ENCODE measurements around the gene PBX2. TPM values are rescaled to one million over a fixed set of nuclear protein-coding genes. Genes with fewer than 3 reads are reported as not detected.

Gene PBX2
- total RNA-seq, 1 experiment from 2014 or later = 84.0 TPM

DNA sequence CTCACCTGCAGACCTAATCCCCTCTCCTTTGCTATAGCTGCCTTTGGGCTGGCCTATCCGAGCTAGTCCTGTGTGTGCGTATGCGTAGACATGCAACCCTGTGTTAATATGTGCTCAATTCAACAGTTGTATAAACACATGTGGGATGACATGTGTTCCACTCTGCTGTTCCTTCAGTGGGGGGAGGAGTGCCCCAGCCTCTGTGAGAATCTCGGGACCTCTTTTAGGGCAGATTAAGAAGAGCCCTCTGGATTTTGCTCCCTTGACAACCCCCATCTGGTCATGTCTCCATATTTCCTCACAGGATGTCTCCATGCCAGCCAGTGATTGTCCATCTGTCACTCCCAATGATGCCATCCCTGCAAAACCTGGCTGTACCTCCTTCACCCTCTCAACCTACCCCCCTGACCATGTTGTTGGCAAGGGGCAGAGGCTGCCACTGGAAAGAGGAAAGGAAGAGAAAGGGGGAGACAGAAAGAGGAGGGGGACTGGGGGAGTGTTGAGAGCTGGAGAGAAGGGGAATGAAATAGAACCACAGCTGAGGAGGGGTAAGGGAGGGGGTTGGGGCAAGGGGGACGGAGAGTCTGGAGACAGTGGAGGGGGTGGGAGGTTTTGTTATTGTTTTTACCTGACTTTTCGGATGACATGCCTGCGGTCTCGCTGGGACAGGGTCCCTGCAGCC, 38.7 kb downstream of the PBX2 start:
- H3K27me3 ChIP-seq (replicated peaks; ENCODE audit: insufficient read depth, low read depth, low read length, poor library complexity) = no peaks in the 10 kb centered on the region
- no peaks in the 10 kb centered on the region for H3K9me3 ChIP-seq (ENCODE audit: low read depth, low read length, poor library complexity, severe bottlenecking)
- peaks cover 24% of the 10 kb centered on the region for H3K4me1 ChIP-seq (ENCODE audit: insufficient read depth, low read length, poor library complexity, severe bottlenecking)
- no peak for DNase-seq (ENCODE audit: low spot score)
- H3K36me3 ChIP-seq (ENCODE audit: insufficient read depth, low read length, poor library complexity, severe bottlenecking) = peaks cover 6% of the 10 kb centered on the region
- H3K27ac ChIP-seq (ENCODE audit: low read depth, low read length, poor library complexity, severe bottlenecking) = no peak overlapping the region
- TF ChIP-seq, protein P1, sequence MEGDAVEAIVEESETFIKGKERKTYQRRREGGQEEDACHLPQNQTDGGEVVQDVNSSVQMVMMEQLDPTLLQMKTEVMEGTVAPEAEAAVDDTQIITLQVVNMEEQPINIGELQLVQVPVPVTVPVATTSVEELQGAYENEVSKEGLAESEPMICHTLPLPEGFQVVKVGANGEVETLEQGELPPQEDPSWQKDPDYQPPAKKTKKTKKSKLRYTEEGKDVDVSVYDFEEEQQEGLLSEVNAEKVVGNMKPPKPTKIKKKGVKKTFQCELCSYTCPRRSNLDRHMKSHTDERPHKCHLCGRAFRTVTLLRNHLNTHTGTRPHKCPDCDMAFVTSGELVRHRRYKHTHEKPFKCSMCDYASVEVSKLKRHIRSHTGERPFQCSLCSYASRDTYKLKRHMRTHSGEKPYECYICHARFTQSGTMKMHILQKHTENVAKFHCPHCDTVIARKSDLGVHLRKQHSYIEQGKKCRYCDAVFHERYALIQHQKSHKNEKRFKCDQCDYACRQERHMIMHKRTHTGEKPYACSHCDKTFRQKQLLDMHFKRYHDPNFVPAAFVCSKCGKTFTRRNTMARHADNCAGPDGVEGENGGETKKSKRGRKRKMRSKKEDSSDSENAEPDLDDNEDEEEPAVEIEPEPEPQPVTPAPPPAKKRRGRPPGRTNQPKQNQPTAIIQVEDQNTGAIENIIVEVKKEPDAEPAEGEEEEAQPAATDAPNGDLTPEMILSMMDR (conservative IDR thresholded peaks at IDR 0.05; ENCODE audit: low read depth, low read length) = no peak
- TF ChIP-seq EZH2 (IDR thresholded peaks at IDR 0.05; ENCODE audit: borderline replicate concordance, low read depth, low read length, poor library complexity, severe bottlenecking) = no peak
- intact Hi-C loops (cut with micrococcal nuclease; ENCODE audit: unreplicated experiment) = no loop called here
- ChIA-PET CTCF (no interaction called here), POLR2A (ENCODE audit: low non-redundant PET) (no interaction called here)
- no peak overlapping the region for H3K4me3 ChIP-seq (ENCODE audit: low read depth, low read length, poor library complexity, severe bottlenecking)
- no TSS peak for BruUV-seq (replicated peaks)

DNA sequence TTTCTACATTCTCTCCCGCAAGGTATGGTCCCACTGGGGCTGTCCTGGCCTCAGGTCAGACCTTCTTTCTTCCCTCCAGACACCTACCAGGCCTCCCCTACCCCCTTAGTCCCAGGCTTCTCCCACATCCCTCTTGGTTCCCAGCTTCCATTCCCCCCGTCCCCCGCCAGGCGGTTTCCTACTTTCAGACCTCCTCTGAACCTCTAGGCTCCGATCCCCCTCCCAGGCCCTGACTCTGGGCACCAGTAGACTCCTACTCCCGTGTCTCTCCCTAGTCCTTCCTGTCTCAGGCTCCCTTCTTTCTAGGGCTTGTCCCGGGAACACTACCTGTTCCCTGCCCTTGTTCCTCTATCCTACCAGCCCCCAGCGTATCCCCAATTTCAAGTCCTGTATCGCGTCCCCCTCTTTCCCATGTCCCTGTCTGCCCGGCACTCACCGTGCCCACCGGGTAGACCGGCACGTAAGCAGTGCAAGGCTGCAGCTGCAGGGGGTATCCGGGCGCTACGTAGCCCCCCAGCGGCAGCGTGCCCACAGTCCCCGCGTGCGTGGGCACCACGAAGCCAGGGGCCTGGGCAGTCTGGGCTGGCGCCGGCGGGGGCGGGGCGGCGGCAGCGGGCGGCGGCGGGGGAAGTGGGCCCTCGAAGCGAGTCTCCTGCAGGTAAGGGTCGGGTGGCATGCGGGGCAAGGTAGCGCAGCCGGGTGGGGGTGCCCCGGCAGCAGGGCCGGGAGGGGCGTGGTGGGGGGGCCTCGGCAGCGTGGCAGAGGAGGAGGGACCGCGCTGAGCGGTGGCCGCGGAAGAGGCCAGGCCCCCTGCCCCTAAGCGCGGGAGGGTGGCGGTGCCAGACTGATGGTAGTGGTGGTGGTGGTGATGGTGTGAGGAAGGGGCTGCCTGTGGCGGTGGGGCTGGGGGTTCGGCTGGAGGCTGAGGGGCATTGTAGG, 39.8 kb downstream of the PBX2 start:
- Histone ChIP-seq H3K36me3 (ENCODE audit: insufficient read depth, low read length, poor library complexity, severe bottlenecking) (no peaks in the 10 kb centered on the region), H3K4me1 (ENCODE audit: insufficient read depth, low read length, poor library complexity, severe bottlenecking) (peaks cover 22% of the 10 kb centered on the region), H3K27me3 (replicated peaks; ENCODE audit: insufficient read depth, low read depth, low read length, poor library complexity) (no peaks in the 10 kb centered on the region), H3K9me3 (ENCODE audit: low read depth, low read length, poor library complexity, severe bottlenecking) (no peaks in the 10 kb centered on the region), H3K4me3 (ENCODE audit: low read depth, low read length, poor library complexity, severe bottlenecking) (no peak overlapping the region), H3K27ac (ENCODE audit: low read depth, low read length, poor library complexity, severe bottlenecking) (no peak overlapping the region)
- POLR2A ChIA-PET (ENCODE audit: low non-redundant PET) = no interaction called here
- no TSS peak for BruUV-seq (replicated peaks)
- TF ChIP-seq EZH2 (IDR thresholded peaks at IDR 0.05; ENCODE audit: borderline replicate concordance, low read depth, low read length, poor library complexity, severe bottlenecking) = no peak
- TF ChIP-seq, protein P1 (conservative IDR thresholded peaks at IDR 0.05; ENCODE audit: low read depth, low read length) = no peak
- intact Hi-C loops (cut with micrococcal nuclease; ENCODE audit: unreplicated experiment) = no loop called here
- no peak for DNase-seq (ENCODE audit: low spot score)
- CTCF ChIA-PET = no interaction called here

DNA sequence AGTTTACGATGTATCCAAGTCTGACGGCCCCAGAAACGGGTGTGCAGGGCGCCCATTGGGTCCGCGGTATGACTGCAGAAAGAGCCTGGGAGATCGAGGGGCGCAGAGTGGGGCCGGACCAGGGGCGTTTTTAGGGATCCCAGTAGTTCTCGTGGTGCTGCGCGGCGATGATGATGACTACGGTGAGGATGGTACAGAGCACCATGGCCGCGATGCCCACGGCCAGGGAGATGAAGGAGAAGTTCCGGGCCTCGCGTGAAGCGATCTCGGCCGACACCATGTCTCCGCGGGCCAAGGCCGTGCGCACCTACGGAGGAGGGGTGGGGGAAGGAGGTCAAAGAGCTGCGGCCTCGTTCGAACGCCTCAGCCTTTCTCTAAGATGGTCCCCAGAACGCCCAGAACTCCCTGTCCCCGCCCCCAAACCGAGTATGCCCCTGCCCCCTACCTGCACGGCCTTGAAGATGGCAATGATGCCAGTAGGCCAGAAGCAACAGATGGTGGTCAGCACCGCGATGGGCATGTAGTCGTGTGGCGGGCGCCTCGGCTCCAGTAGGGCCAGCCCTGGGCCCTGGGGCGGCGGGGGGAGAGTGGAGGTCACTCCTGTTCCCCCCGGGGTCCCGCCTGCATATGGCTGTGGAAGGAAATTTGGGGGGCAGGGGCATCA, 40.8 kb downstream of the PBX2 start:
- no peak for DNase-seq (ENCODE audit: low spot score)
- CTCF ChIA-PET = no interaction called here
- no TSS peak for BruUV-seq (replicated peaks)
- Histone ChIP-seq H3K27ac (ENCODE audit: low read depth, low read length, poor library complexity, severe bottlenecking) (no peak overlapping the region), H3K4me3 (ENCODE audit: low read depth, low read length, poor library complexity, severe bottlenecking) (no peak overlapping the region), H3K36me3 (ENCODE audit: insufficient read depth, low read length, poor library complexity, severe bottlenecking) (no peaks in the 10 kb centered on the region), H3K27me3 (replicated peaks; ENCODE audit: insufficient read depth, low read depth, low read length, poor library complexity) (no peaks in the 10 kb centered on the region), H3K9me3 (ENCODE audit: low read depth, low read length, poor library complexity, severe bottlenecking) (no peaks in the 10 kb centered on the region), H3K4me1 (ENCODE audit: insufficient read depth, low read length, poor library complexity, severe bottlenecking) (peaks cover 17% of the 10 kb centered on the region)
- intact Hi-C loops (cut with micrococcal nuclease; ENCODE audit: unreplicated experiment) = no loop called here
- TF ChIP-seq EZH2 (IDR thresholded peaks at IDR 0.05; ENCODE audit: borderline replicate concordance, low read depth, low read length, poor library complexity, severe bottlenecking) = no peak
- TF ChIP-seq, protein P1 (conservative IDR thresholded peaks at IDR 0.05; ENCODE audit: low read depth, low read length) = no peak
- POLR2A ChIA-PET (ENCODE audit: low non-redundant PET) = no interaction called here

Data from A673 (cell line).